Amniotic stem cell (primary cell): ENCODE data around the gene ENPP3.
"Not testable (repeated sequence)": the region's sequence is repeated elsewhere in the genome, so short reads cannot be mapped to it uniquely, and the experiment has no call there.

Experiments
- DNase-seq: peaks from one replicate; lab custom pipeline; 2025; lab: John Stamatoyannopoulos, UW

ENPP3 gene

GRCh38 chr6:131685266-131685780 lies 48.2 kb downstream of the ENPP3 start:
- no peak for DNase-seq

- DNase-seq: no peak
Observed at GRCh38 chr6:131687022-131687421, 49.9 kb downstream of the ENPP3 start.

GRCh38 chr6:131688286-131688685 lies 51.2 kb downstream of the ENPP3 start:
- no peak for DNase-seq

GRCh38 chr6:131692031-131692430 lies 54.9 kb downstream of the ENPP3 start:
- no peak for DNase-seq

GRCh38 chr6:131692589-131692988 lies 55.5 kb downstream of the ENPP3 start:
- DNase-seq: no peak

- DNase-seq: no peak
Observed at GRCh38 chr6:131693384-131693783, 56.3 kb downstream of the ENPP3 start.

GRCh38 chr6:131694832-131695426 lies 57.8 kb downstream of the ENPP3 start:
- peak; percentile 61 for DNase-seq

- DNase-seq: no peak
Observed at GRCh38 chr6:131696956-131697355, 59.9 kb downstream of the ENPP3 start.

- DNase-seq: not testable (repeated sequence)
Observed at GRCh38 chr6:131700851-131701250, 63.7 kb downstream of the ENPP3 start.

GRCh38 chr6:131703905-131704304 lies 66.8 kb downstream of the ENPP3 start:
- DNase-seq: not testable (repeated sequence)

GRCh38 chr6:131710917-131711316 lies 73.8 kb downstream of the ENPP3 start, which contains the start of gene CTAGE9:
Gene CTAGE9 (minus strand): TSS chr6:131711017. CDS start chr6:131711017, 0 bp downstream.
- DNase-seq: not testable (repeated sequence)

- DNase-seq: not testable (repeated sequence)
Observed at GRCh38 chr6:131715567-131715966, 78.5 kb downstream of the ENPP3 start.

- DNase-seq: no peak
Observed at GRCh38 chr6:131717836-131718542, 80.9 kb downstream of the ENPP3 start.

GRCh38 chr6:131721161-131721560 lies 84.1 kb downstream of the ENPP3 start:
- no peak for DNase-seq

GRCh38 chr6:131724114-131724513 lies 87.0 kb downstream of the ENPP3 start:
- no peak for DNase-seq

- no peak for DNase-seq
Observed at GRCh38 chr6:131727467-131727866, 90.4 kb downstream of the ENPP3 start.

- no peak for DNase-seq
Observed at GRCh38 chr6:131727868-131728267, 90.8 kb downstream of the ENPP3 start.

GRCh38 chr6:131728296-131728939 lies 91.3 kb downstream of the ENPP3 start:
- no peak for DNase-seq

GRCh38 chr6:131729550-131729949 lies 92.4 kb downstream of the ENPP3 start:
- DNase-seq: no peak

- DNase-seq: no peak
Observed at GRCh38 chr6:131730264-131730663, 93.2 kb downstream of the ENPP3 start.

- DNase-seq: no peak
Observed at GRCh38 chr6:131731224-131731623, 94.1 kb downstream of the ENPP3 start.

GRCh38 chr6:131733376-131734016 lies 96.4 kb downstream of the ENPP3 start:
- peak; percentile 89 for DNase-seq
